Osteocyte (in vitro differentiated cells): ENCODE data around the gene EPG5. TPM values are rescaled to one million over a fixed set of nuclear protein-coding genes. Genes with fewer than 3 reads are reported as not detected.
"Not testable (repeated sequence)": the region's sequence is repeated elsewhere in the genome, so short reads cannot be mapped to it uniquely, and the experiment has no call there.

Experiments used
- DNase-seq: peaks from one replicate; pipeline ENCODE4 v3.0.0; 2021; ENCODE audit warnings: mixed read lengths; ENCODE audit not compliant: unreplicated experiment; ENCODE audit errors: extremely low spot score
- H3K27ac Mint-ChIP-seq: one replicate; pipeline ENCODE4 v1.8.0; 2021; ENCODE audit warnings: mild to moderate bottlenecking, mixed read lengths; ENCODE audit not compliant: unreplicated experiment
- H3K27me3 Mint-ChIP-seq: one replicate; pipeline ENCODE4 v1.8.0; 2021; ENCODE audit warnings: mixed read lengths; ENCODE audit not compliant: unreplicated experiment
- H3K36me3 Mint-ChIP-seq: one replicate; pipeline ENCODE4 v1.8.0; 2021; ENCODE audit warnings: mixed read lengths; ENCODE audit not compliant: unreplicated experiment
- H3K4me1 Mint-ChIP-seq: one replicate; pipeline ENCODE4 v1.8.0; 2021; ENCODE audit warnings: mixed read lengths; ENCODE audit not compliant: unreplicated experiment
- H3K4me3 Mint-ChIP-seq: one replicate; pipeline ENCODE4 v1.8.0; 2021; ENCODE audit warnings: mild to moderate bottlenecking, moderate library complexity, mixed read lengths; ENCODE audit not compliant: unreplicated experiment
- H3K9me3 Mint-ChIP-seq: one replicate; pipeline ENCODE4 v1.8.0; 2021; ENCODE audit warnings: mixed read lengths; ENCODE audit not compliant: unreplicated experiment
- total RNA-seq: library from RNA; stranded (reverse); gene quantifications from 2 replicates; pipeline ENCODE4 v1.2.1, GENCODE V29; 2021
- TF ChIP-seq, protein P1 (sequence below): fragments of 200-600 bp; sonication (generic); IDR thresholded peaks from 2 replicates; pipeline ENCODE4 v1.5.0; 2021; ENCODE audit warnings: antibody characterized with exemption, mild to moderate bottlenecking, moderate library complexity

EPG5 gene
- total RNA-seq, 1 donor from 2014 or later = 30.9 TPM

DNA sequence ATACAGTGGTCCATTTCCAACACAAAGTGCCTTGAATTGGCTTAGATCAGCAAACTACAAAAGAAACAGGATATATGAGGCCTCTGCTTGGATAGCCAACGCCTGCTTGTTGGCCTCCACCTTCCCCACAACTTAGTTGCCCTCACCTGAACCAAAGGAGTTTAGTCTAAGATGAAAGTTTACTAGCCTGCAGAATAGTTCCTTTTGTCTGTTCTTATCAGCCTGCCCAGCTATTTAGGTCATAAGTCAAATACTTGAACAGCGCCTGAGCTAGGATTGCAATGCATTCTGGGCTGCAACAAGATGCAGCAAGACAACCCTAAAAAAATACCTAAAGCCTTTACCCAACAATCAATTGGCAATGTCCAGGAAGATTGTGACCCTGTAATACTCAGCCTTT is 13.1 kb upstream of the EPG5 start:
- Mint-ChIP-seq H3K27me3 (no peaks in the 10 kb centered on the region), H3K9me3 (no peaks in the 10 kb centered on the region), H3K27ac (no peak overlapping the region), H3K36me3 (no peaks in the 10 kb centered on the region), H3K4me1 (no peaks in the 10 kb centered on the region), H3K4me3 (no peak overlapping the region)
- TF ChIP-seq, protein P1, sequence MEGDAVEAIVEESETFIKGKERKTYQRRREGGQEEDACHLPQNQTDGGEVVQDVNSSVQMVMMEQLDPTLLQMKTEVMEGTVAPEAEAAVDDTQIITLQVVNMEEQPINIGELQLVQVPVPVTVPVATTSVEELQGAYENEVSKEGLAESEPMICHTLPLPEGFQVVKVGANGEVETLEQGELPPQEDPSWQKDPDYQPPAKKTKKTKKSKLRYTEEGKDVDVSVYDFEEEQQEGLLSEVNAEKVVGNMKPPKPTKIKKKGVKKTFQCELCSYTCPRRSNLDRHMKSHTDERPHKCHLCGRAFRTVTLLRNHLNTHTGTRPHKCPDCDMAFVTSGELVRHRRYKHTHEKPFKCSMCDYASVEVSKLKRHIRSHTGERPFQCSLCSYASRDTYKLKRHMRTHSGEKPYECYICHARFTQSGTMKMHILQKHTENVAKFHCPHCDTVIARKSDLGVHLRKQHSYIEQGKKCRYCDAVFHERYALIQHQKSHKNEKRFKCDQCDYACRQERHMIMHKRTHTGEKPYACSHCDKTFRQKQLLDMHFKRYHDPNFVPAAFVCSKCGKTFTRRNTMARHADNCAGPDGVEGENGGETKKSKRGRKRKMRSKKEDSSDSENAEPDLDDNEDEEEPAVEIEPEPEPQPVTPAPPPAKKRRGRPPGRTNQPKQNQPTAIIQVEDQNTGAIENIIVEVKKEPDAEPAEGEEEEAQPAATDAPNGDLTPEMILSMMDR = no peak
- no peak for DNase-seq

- no peak overlapping the region for H3K4me3 Mint-ChIP-seq
- no peak for DNase-seq
- H3K4me1 Mint-ChIP-seq = peaks cover 4% of the 10 kb centered on the region
- no peaks in the 10 kb centered on the region for H3K27me3 Mint-ChIP-seq
- TF ChIP-seq, protein P1 = no peak
- H3K36me3 Mint-ChIP-seq = no peaks in the 10 kb centered on the region
- no peak overlapping the region for H3K27ac Mint-ChIP-seq
- H3K9me3 Mint-ChIP-seq = no peaks in the 10 kb centered on the region
Measured at GRCh38 chr18:45978084-45978483, 11.0 kb upstream of the EPG5 start.

GRCh38 chr18:45976974-45977373 is 9.8 kb upstream of the EPG5 start:
- Mint-ChIP-seq H3K36me3 (no peaks in the 10 kb centered on the region), H3K4me1 (peaks cover 4% of the 10 kb centered on the region), H3K27me3 (no peaks in the 10 kb centered on the region), H3K9me3 (no peaks in the 10 kb centered on the region), H3K27ac (no peak overlapping the region), H3K4me3 (no peak overlapping the region)
- TF ChIP-seq, protein P1 = no peak
- no peak for DNase-seq

DNA sequence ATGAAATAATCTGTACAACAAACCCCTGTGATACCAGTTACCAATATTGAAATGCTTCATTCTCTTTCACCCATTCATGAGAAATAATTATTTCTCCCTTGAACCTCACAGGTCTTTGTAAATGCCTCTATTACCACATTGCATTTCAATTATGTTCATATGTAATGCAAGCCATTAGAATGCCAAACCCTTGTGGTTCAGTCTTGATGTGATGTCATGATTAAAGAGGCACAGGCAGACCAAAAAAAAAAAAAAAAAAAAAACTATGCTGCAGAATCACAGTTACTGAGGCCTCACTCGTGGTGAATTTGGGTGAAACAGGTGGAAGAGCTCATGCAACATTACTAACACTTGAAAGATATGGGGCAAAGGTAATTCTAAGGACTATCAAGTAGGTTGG is 9.4 kb upstream of the EPG5 start:
- Mint-ChIP-seq H3K27ac (no peak overlapping the region), H3K9me3 (no peaks in the 10 kb centered on the region), H3K36me3 (no peaks in the 10 kb centered on the region), H3K27me3 (no peaks in the 10 kb centered on the region), H3K4me3 (no peak overlapping the region), H3K4me1 (peaks cover 4% of the 10 kb centered on the region)
- TF ChIP-seq, protein P1 = no peak
- DNase-seq = no peak

DNA sequence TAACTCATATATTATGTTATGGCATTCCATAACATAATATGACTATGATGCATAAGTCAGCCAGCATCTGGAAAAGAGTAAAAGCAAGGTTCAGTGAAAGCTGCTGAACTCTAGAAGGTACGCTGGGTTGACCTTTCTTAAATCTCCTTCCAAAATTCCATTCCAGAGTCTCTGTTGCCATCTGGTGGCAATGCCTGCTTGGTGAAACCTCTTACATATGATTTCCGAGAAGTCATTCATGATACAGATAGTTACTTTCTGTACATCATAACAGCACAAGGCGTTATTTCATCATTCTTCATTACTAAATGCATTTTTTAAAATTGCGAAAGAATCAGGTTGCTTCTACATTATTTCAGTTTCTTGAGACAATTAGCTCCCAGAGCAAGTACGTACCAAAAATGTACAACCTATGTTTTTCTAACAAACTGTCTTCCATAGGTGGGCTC is 7.0 kb upstream of the EPG5 start:
- no peak for DNase-seq
- H3K4me3 Mint-ChIP-seq = no peak overlapping the region
- H3K27me3 Mint-ChIP-seq = no peaks in the 10 kb centered on the region
- TF ChIP-seq, protein P1 = peak; percentile 87
- H3K4me1 Mint-ChIP-seq = peaks cover 4% of the 10 kb centered on the region
- H3K27ac Mint-ChIP-seq = no peak overlapping the region
- no peaks in the 10 kb centered on the region for H3K9me3 Mint-ChIP-seq
- no peaks in the 10 kb centered on the region for H3K36me3 Mint-ChIP-seq

GRCh38 chr18:45964913-45965312 is 2.2 kb downstream of the EPG5 start:
- H3K27me3 Mint-ChIP-seq, DNase-seq: not testable (repeated sequence)

More at GRCh38 chr18:45964913-45965312, 2.2 kb downstream of the EPG5 start:
- peak overlapping the region; percentile 38 for H3K4me3 Mint-ChIP-seq
- peaks cover 44% of the 10 kb centered on the region for H3K4me1 Mint-ChIP-seq
- not testable (repeated sequence) for H3K36me3 Mint-ChIP-seq, H3K27ac Mint-ChIP-seq, H3K9me3 Mint-ChIP-seq
